Neural cell (in vitro differentiated cells): ENCODE data around the gene PBRM1. TPM values are rescaled to one million over a fixed set of nuclear protein-coding genes. Genes with fewer than 3 reads are reported as not detected.

Experiments
- H2AFZ ChIP-seq: fragments of 200-600, 300-800 bp; sonication (generic), shearing (Covaris generic); 2 replicates; pipeline ENCODE4 v1.6.0; 2014; ENCODE audit warnings: low read depth, mild to moderate bottlenecking, antibody characterized with exemption, low read length, moderate library complexity
- H3F3A ChIP-seq: fragments of 200-600 bp; shearing (Covaris generic); 2 replicates; pipeline ENCODE4 v1.6.1; 2016; ENCODE audit warnings: mild to moderate bottlenecking, moderate library complexity, mixed read lengths, antibody characterized with exemption, low read length; ENCODE audit not compliant: insufficient read depth, poor library complexity, severe bottlenecking
- H3K27ac ChIP-seq: fragments of 200-600, 300-800 bp; sonication (generic), shearing (Covaris generic); 2 replicates; pipeline ENCODE4 v1.5.1; 2014; ENCODE audit warnings: mild to moderate bottlenecking, low read length, moderate library complexity
- H3K27me3 ChIP-seq: fragments of 300-800, 200-600 bp; sonication (generic), shearing (Covaris generic); 2 replicates; pipeline ENCODE4 v1.6.0; 2014; ENCODE audit warnings: mild to moderate bottlenecking, low read depth, low read length, moderate library complexity; ENCODE audit not compliant: insufficient read depth
- H3K36me3 ChIP-seq: fragments of 300-800, 200-600 bp; sonication (generic), shearing (Covaris generic); 2 replicates; pipeline ENCODE4 v1.5.1; 2014; ENCODE audit warnings: mild to moderate bottlenecking, antibody characterized with exemption, low read length, moderate library complexity; ENCODE audit not compliant: insufficient read depth
- H3K4me2 ChIP-seq: fragments of 300-800, 200-600 bp; sonication (generic), shearing (Covaris generic); 2 replicates; pipeline ENCODE4 v1.6.0; 2014; ENCODE audit warnings: mild to moderate bottlenecking, low read length
- H3K4me3 ChIP-seq: fragments of 300-800, 200-600 bp; sonication (generic), shearing (Covaris generic); 2 replicates; pipeline ENCODE4 v1.5.1; 2014; ENCODE audit warnings: mild to moderate bottlenecking, low read length, moderate library complexity
- H3K79me2 ChIP-seq: fragments of 200-600 bp; shearing (Covaris generic); replicated peaks from 2 replicates; pipeline ENCODE4 v1.6.0; 2014; ENCODE audit warnings: mild to moderate bottlenecking, low read length, moderate library complexity; ENCODE audit not compliant: insufficient read depth
- H3K9ac ChIP-seq: fragments of 300-800, 200-600 bp; sonication (generic), shearing (Covaris generic); 2 replicates; pipeline ENCODE4 v1.6.1; 2016; ENCODE audit warnings: mild to moderate bottlenecking, low read length, mixed read lengths
- H3K9me2 ChIP-seq: fragments of 200-600 bp; shearing (Covaris generic); 2 replicates; pipeline ENCODE4 v1.6.1; 2016; ENCODE audit warnings: mild to moderate bottlenecking, low read length, mixed read lengths; ENCODE audit not compliant: insufficient read depth
- H3K9me3 ChIP-seq: fragments of 200-600, 300-800 bp; sonication (generic), shearing (Covaris generic); 2 replicates; pipeline ENCODE4 v1.6.1; 2016; ENCODE audit warnings: mild to moderate bottlenecking, mixed run types, low read length, moderate library complexity, mixed read lengths
- H4K20me1 ChIP-seq: fragments of 200-600 bp; shearing (Covaris generic); 2 replicates; pipeline ENCODE4 v1.6.1; 2016; ENCODE audit warnings: mild to moderate bottlenecking, mixed run types; ENCODE audit not compliant: insufficient read depth
- CTCF ChIP-seq: fragments of 450-650 bp; IDR thresholded peaks from 2 replicates; pipeline ENCODE4 v1.5.1; 2014; ENCODE audit warnings: antibody characterized with exemption, mild to moderate bottlenecking, moderate library complexity; ENCODE audit not compliant: poor library complexity, severe bottlenecking
- EP300 ChIP-seq: fragments of 450-650 bp; conservative IDR thresholded peaks from 2 replicates; pipeline ENCODE4 v1.6.1; 2014; ENCODE audit warnings: antibody characterized with exemption, mild to moderate bottlenecking, moderate library complexity; ENCODE audit not compliant: poor library complexity, severe bottlenecking
- EZH2 ChIP-seq: fragments of 200-600, 300-800 bp; shearing (Covaris generic), sonication (generic); IDR thresholded peaks from 2 replicates; pipeline ENCODE4 v1.6.1; 2014; ENCODE audit warnings: antibody characterized with exemption, low read length, borderline replicate concordance, mild to moderate bottlenecking; ENCODE audit not compliant: insufficient read depth, poor library complexity, severe bottlenecking
- MXI1 ChIP-seq: fragments of 450-650 bp; conservative IDR thresholded peaks from 2 replicates; pipeline ENCODE4 v1.6.1; 2014; ENCODE audit warnings: antibody characterized with exemption, mild to moderate bottlenecking; ENCODE audit not compliant: poor library complexity, severe bottlenecking
- POLR2AphosphoS5 ChIP-seq: IDR thresholded peaks from 2 replicates; pipeline ENCODE4 v1.6.1; 2012
- RAD21 ChIP-seq: fragments of 450-650 bp; conservative IDR thresholded peaks from 2 replicates; pipeline ENCODE4 v1.6.1; 2014; ENCODE audit warnings: antibody characterized with exemption, mild to moderate bottlenecking, moderate library complexity
- REST ChIP-seq: IDR thresholded peaks from 2 replicates; pipeline ENCODE4 v1.6.1; 2012; ENCODE audit warnings: borderline replicate concordance
- SMC3 ChIP-seq: fragments of 450-650 bp; conservative IDR thresholded peaks from 2 replicates; pipeline ENCODE4 v1.6.1; 2014; ENCODE audit warnings: antibody characterized with exemption, mild to moderate bottlenecking, moderate library complexity; ENCODE audit not compliant: poor library complexity
- TAF1 ChIP-seq: IDR thresholded peaks from 2 replicates; pipeline ENCODE4 v1.6.1; 2012; ENCODE audit warnings: low read depth
- polyA plus RNA-seq: library from polyadenylated mRNA; depleted of rRNA; stranded (reverse); fragments of >200 nt; gene quantifications from 2 replicates; pipeline ENCODE4 v1.2.3, GENCODE V29; 2014

PBRM1 gene
- polyA plus RNA-seq, 1 donor from 2014 or later: 66.6 TPM

- no peaks in the 10 kb centered on the region for H4K20me1 ChIP-seq
- H3K9me3 ChIP-seq: no peaks in the 10 kb centered on the region
- no peak overlapping the region for H3K27ac ChIP-seq
- H3K36me3 ChIP-seq: peaks cover 25% of the 10 kb centered on the region
- no peak overlapping the region for H3K4me2 ChIP-seq
- no peaks in the 10 kb centered on the region for H3K27me3 ChIP-seq
- TF ChIP-seq REST (no peak), SMC3 (no peak), RAD21 (no peak), MXI1 (no peak), TAF1 (no peak), EP300 (no peak), POLR2AphosphoS5 (no peak), CTCF (no peak), EZH2 (no peak)
- no peaks in the 10 kb centered on the region for H3F3A ChIP-seq
- no peak overlapping the region for H3K4me3 ChIP-seq
- no peak overlapping the region for H2AFZ ChIP-seq
- no peaks in the 10 kb centered on the region for H3K9me2 ChIP-seq
- H3K9ac ChIP-seq: no peak overlapping the region
- peaks cover 4% of the 10 kb centered on the region for H3K79me2 ChIP-seq
Measured at GRCh38 chr3:52645549-52645948, 40.2 kb downstream of the PBRM1 start.

- no peaks in the 10 kb centered on the region for H3F3A ChIP-seq
- no peaks in the 10 kb centered on the region for H3K79me2 ChIP-seq
- no peak overlapping the region for H3K4me2 ChIP-seq
- no peak overlapping the region for H3K9ac ChIP-seq
- peaks cover 8% of the 10 kb centered on the region for H3K36me3 ChIP-seq
- no peaks in the 10 kb centered on the region for H3K9me2 ChIP-seq
- no peak overlapping the region for H2AFZ ChIP-seq
- no peaks in the 10 kb centered on the region for H4K20me1 ChIP-seq
- H3K4me3 ChIP-seq: no peak overlapping the region
- H3K27me3 ChIP-seq: no peaks in the 10 kb centered on the region
- H3K27ac ChIP-seq: no peak overlapping the region
- no peak for TF ChIP-seq POLR2AphosphoS5
- no peaks in the 10 kb centered on the region for H3K9me3 ChIP-seq
Measured at GRCh38 chr3:52636673-52637072, 49.0 kb downstream of the PBRM1 start.

- Histone ChIP-seq H3K9ac (no peak overlapping the region), H3K9me3 (no peaks in the 10 kb centered on the region), H3K27me3 (no peaks in the 10 kb centered on the region), H3K36me3 (peaks cover 5% of the 10 kb centered on the region), H3K27ac (no peak overlapping the region), H3K9me2 (no peaks in the 10 kb centered on the region), H4K20me1 (no peaks in the 10 kb centered on the region), H3K79me2 (no peaks in the 10 kb centered on the region), H3K4me2 (no peak overlapping the region), H3K4me3 (no peak overlapping the region), H2AFZ (no peak overlapping the region), H3F3A (no peaks in the 10 kb centered on the region)
- TF ChIP-seq MXI1 (no peak), CTCF (no peak), TAF1 (no peak), EZH2 (no peak), SMC3 (no peak), POLR2AphosphoS5 (no peak), RAD21 (no peak), EP300 (no peak), REST (no peak)
Measured at GRCh38 chr3:52633786-52634185, 51.9 kb downstream of the PBRM1 start.
